Liver (tissue), 3 donors: Measurements from ENCODE around the gene STK32C.

ENCODE experiments used
- EGR1 ChIP-seq, 2 donors: IDR thresholded peaks; 2 replicates each; pipeline ENCODE4 v1.6.1; 2016 to 2018; ENCODE audit warnings: antibody characterized with exemption in 2 of 2, low read depth in 2 of 2
- MAX ChIP-seq: IDR thresholded peaks from 2 replicates; pipeline ENCODE4 v1.6.1; 2016; ENCODE audit warnings: antibody characterized with exemption
- RAD21 ChIP-seq, 2 donors: IDR thresholded peaks; 2 replicates each; pipeline ENCODE4 v1.6.1; 2016; ENCODE audit warnings: antibody characterized with exemption in 2 of 2, mild to moderate bottlenecking in 2 of 2
- RXRA ChIP-seq, 2 donors: IDR thresholded peaks; 2 replicates each; pipeline ENCODE4 v1.6.1; 2017 to 2018; ENCODE audit warnings: antibody characterized with exemption in 2 of 2, mild to moderate bottlenecking in 1 of 2
- SP1 ChIP-seq: IDR thresholded peaks from 2 replicates; pipeline ENCODE4 v1.6.1; 2018; ENCODE audit warnings: antibody characterized with exemption, mild to moderate bottlenecking
- ZBTB33 ChIP-seq: IDR thresholded peaks from 2 replicates; pipeline ENCODE4 v1.6.1; 2016; ENCODE audit warnings: antibody characterized with exemption
- TF ChIP-seq, protein P1 (sequence below): fragments of 150-350 bp; IDR thresholded peaks from 2 replicates; pipeline ENCODE4 v1.5.1; 2017; ENCODE audit warnings: improper control_type of control experiment, low read depth, low read length; ENCODE audit not compliant: missing input control
- donor health status: healthy.
- donor health status: healthy.

- TF ChIP-seq EGR1 (IDR thresholded peaks at IDR 0.05; ENCODE audit: low read depth in 2 of 2) (no peak), RAD21 (IDR thresholded peaks at IDR 0.05) (no peak), SP1 (no peak), MAX (no peak), RXRA (IDR thresholded peaks at IDR 0.05) (no peak), ZBTB33 (no peak)
- TF ChIP-seq, protein P1, sequence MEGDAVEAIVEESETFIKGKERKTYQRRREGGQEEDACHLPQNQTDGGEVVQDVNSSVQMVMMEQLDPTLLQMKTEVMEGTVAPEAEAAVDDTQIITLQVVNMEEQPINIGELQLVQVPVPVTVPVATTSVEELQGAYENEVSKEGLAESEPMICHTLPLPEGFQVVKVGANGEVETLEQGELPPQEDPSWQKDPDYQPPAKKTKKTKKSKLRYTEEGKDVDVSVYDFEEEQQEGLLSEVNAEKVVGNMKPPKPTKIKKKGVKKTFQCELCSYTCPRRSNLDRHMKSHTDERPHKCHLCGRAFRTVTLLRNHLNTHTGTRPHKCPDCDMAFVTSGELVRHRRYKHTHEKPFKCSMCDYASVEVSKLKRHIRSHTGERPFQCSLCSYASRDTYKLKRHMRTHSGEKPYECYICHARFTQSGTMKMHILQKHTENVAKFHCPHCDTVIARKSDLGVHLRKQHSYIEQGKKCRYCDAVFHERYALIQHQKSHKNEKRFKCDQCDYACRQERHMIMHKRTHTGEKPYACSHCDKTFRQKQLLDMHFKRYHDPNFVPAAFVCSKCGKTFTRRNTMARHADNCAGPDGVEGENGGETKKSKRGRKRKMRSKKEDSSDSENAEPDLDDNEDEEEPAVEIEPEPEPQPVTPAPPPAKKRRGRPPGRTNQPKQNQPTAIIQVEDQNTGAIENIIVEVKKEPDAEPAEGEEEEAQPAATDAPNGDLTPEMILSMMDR, result no peak
Observed at GRCh38 chr10:132274581-132274980, 33.2 kb downstream of the STK32C start.
